Keratinocyte (primary cell): Measurements from ENCODE around the gene MC3R. TPM values are rescaled to one million over a fixed set of nuclear protein-coding genes. Genes with fewer than 3 reads are reported as not detected.

Experiments
- DNase-seq: peaks from one replicate; pipeline ENCODE4 v3.0.0-alpha.2; 2011; ENCODE audit warnings: low read depth, missing footprints, low spot score
- FAIRE-seq: peaks from 2 replicates; lab custom pipeline; 2011; peaks lifted over from hg19 to GRCh38; lab: Jason Lieb, UNC
- H2AFZ ChIP-seq: 2 replicates; pipeline ENCODE4 v1.6.0; 2012; ENCODE audit warnings: low read length, control low read depth, inconsistent platforms; ENCODE audit not compliant: control insufficient read depth
- H3K27ac ChIP-seq: 2 replicates; pipeline ENCODE4 v1.5.1; 2011; ENCODE audit warnings: low read length; ENCODE audit not compliant: control insufficient read depth, insufficient read depth
- H3K27me3 ChIP-seq: 3 replicates; pipeline ENCODE4 v1.6.0; 2011; ENCODE audit warnings: low read length; ENCODE audit not compliant: control insufficient read depth, insufficient read depth; ENCODE audit errors: extremely low read depth
- H3K36me3 ChIP-seq, 2 experiments: 2 replicates in 1 of 2; 3 replicates in 1 of 2; pipeline ENCODE4 v1.5.1; 2011; ENCODE audit warnings: low read length in 2 of 2, mild to moderate bottlenecking in 1 of 2; ENCODE audit not compliant: control insufficient read depth in 2 of 2, insufficient read depth in 2 of 2; ENCODE audit errors: extremely low read depth in 1 of 2
- H3K4me1 ChIP-seq: 3 replicates; pipeline ENCODE4 v1.5.1; 2011; ENCODE audit warnings: low read length; ENCODE audit not compliant: control insufficient read depth, insufficient read depth; ENCODE audit errors: extremely low read depth
- H3K4me2 ChIP-seq: 3 replicates; pipeline ENCODE4 v1.6.0; 2011; ENCODE audit warnings: low read depth, low read length; ENCODE audit not compliant: control insufficient read depth, insufficient read depth; ENCODE audit errors: extremely low read depth
- H3K4me3 ChIP-seq, 3 experiments: fragments of 200-600 bp in 1 of 3; sonication (generic) in 1 of 3; 2 replicates in 2 of 3; 3 replicates in 1 of 3; pipeline ENCODE4 v1.5.1; 2011 to 2016; ENCODE audit warnings: low read length in 3 of 3, mild to moderate bottlenecking in 3 of 3, control low read depth in 2 of 3, inconsistent platforms in 1 of 3, low read depth in 1 of 3, mixed read lengths in 1 of 3, mixed run types in 1 of 3, moderate library complexity in 1 of 3; ENCODE audit not compliant: control insufficient read depth in 2 of 3, insufficient read depth in 2 of 3; ENCODE audit errors: extremely low read depth in 1 of 3
- H3K79me2 ChIP-seq: 2 replicates; pipeline ENCODE4 v1.6.0; 2012; ENCODE audit warnings: low read length; ENCODE audit not compliant: control insufficient read depth, insufficient read depth
- H3K9ac ChIP-seq: 3 replicates; pipeline ENCODE4 v1.6.0; 2011; ENCODE audit warnings: low read length; ENCODE audit not compliant: control insufficient read depth, insufficient read depth; ENCODE audit errors: extremely low read depth
- H3K9me1 ChIP-seq: 3 replicates; pipeline ENCODE4 v1.6.0; 2011; ENCODE audit warnings: low read length; ENCODE audit not compliant: control insufficient read depth, insufficient read depth; ENCODE audit errors: extremely low read depth
- H3K9me3 ChIP-seq: 2 replicates; pipeline ENCODE4 v1.5.1; 2012; ENCODE audit warnings: low read depth, low read length; ENCODE audit not compliant: control insufficient read depth
- H4K20me1 ChIP-seq: 3 replicates; pipeline ENCODE4 v1.6.0; 2011; ENCODE audit warnings: low read length; ENCODE audit not compliant: control insufficient read depth, insufficient read depth; ENCODE audit errors: extremely low read depth
- CTCF ChIP-seq, 3 experiments: IDR thresholded peaks in 1 of 3; conservative IDR thresholded peaks in 1 of 3; optimal IDR thresholded peaks in 1 of 3; 2 replicates in 2 of 3; 3 replicates in 1 of 3; pipeline versions ENCODE3 to v1.5.1; 2011; ENCODE audit warnings: low read length in 3 of 3, mild to moderate bottlenecking in 3 of 3, moderate library complexity in 2 of 3, control low read depth in 1 of 3, inconsistent platforms in 1 of 3; ENCODE audit not compliant: insufficient read depth in 2 of 3; ENCODE audit errors: extremely low read depth in 1 of 3
- EZH2 ChIP-seq: IDR thresholded peaks from one replicate; pipeline ENCODE4 v1.6.1; 2012; ENCODE audit warnings: inconsistent platforms, mild to moderate bottlenecking, low read length, moderate library complexity
- dilution Hi-C: fragments of 300-500 bp; cut with MboI; formaldehyde crosslinking; loops from one replicate; pipeline ENCODE4 v1.7.0; 2020; ENCODE audit warnings: low sequenced_read_pairs; ENCODE audit not compliant: extremely low pct_ligation_motif_present
- polyA plus RNA-seq, 5 experiments: library from polyadenylated mRNA; depleted of rRNA in 3 of 5; stranded (reverse) in 3 of 5; stranded (forward) in 1 of 5; unstranded in 1 of 5; fragments of >200 nt; gene quantifications; 1 replicate in 1 of 5; 2 replicates in 3 of 5; 3 replicates in 1 of 5; pipeline versions ENCODE4 v1.2.1 to v1.2.3, GENCODE V29; 2011 to 2012; ENCODE audit warnings: missing spikeins in 2 of 5, low read depth in 1 of 5, low replicate concordance in 1 of 5

MC3R gene
- polyA plus RNA-seq, 1 donor (not counting 4 experiments of a cell fraction or from before 2014, with no cell fraction given) = not detected

- DNase-seq (no peak), FAIRE-seq (no peak)
- H2AFZ ChIP-seq = no peak overlapping the region
- H3K9me1 ChIP-seq = no peaks in the 10 kb centered on the region
- no peaks in the 10 kb centered on the region for H4K20me1 ChIP-seq
- H3K79me2 ChIP-seq = no peaks in the 10 kb centered on the region
- H3K4me3 ChIP-seq = no peak overlapping the region
- H3K36me3 ChIP-seq = no peaks in the 10 kb centered on the region
- TF ChIP-seq CTCF (optimal IDR thresholded peaks at IDR 0.05 in 1 of 3, IDR thresholded peaks at IDR 0.05 in 1 of 3, conservative IDR thresholded peaks at IDR 0.05 in 1 of 3; ENCODE audit: extremely low read depth in 1 of 3, insufficient read depth in 2 of 3, low read length in 3 of 3) (no peak), EZH2 (no peak)
- no peak overlapping the region for H3K4me2 ChIP-seq
- no peak overlapping the region for H3K27ac ChIP-seq
- no peak overlapping the region for H3K9ac ChIP-seq
- dilution Hi-C loops = no loop called here
- H3K4me1 ChIP-seq = no peaks in the 10 kb centered on the region
- H3K27me3 ChIP-seq = no peaks in the 10 kb centered on the region
- H3K9me3 ChIP-seq = no peaks in the 10 kb centered on the region
These were observed 37.5 kb upstream of the MC3R start for GRCh38 chr20:56211051-56211450.

- H3K4me2 ChIP-seq = no peak overlapping the region
- DNase-seq (no peak), FAIRE-seq (no peak)
- H3K9ac ChIP-seq = no peak overlapping the region
- H3K4me1 ChIP-seq = no peaks in the 10 kb centered on the region
- H3K79me2 ChIP-seq = no peaks in the 10 kb centered on the region
- no peak overlapping the region for H2AFZ ChIP-seq
- H3K27ac ChIP-seq = no peak overlapping the region
- TF ChIP-seq CTCF (optimal IDR thresholded peaks at IDR 0.05 in 1 of 3, IDR thresholded peaks at IDR 0.05 in 1 of 3, conservative IDR thresholded peaks at IDR 0.05 in 1 of 3; ENCODE audit: extremely low read depth in 1 of 3, insufficient read depth in 2 of 3, low read length in 3 of 3) (no peak), EZH2 (no peak)
- no peaks in the 10 kb centered on the region for H3K9me1 ChIP-seq
- H3K27me3 ChIP-seq = no peaks in the 10 kb centered on the region
- H3K9me3 ChIP-seq = no peaks in the 10 kb centered on the region
- dilution Hi-C loops = no loop called here
- no peak overlapping the region for H3K4me3 ChIP-seq
- H4K20me1 ChIP-seq = no peaks in the 10 kb centered on the region
- no peaks in the 10 kb centered on the region for H3K36me3 ChIP-seq
These were observed 36.4 kb upstream of the MC3R start for GRCh38 chr20:56212091-56212490.
